SU-DHL-6 (cell line): ENCODE data around the gene GNGT2.

ENCODE experiments used
- EZH2phosphoT487 ChIP-seq: fragments of 200-600 bp; sonication (generic), shearing (Covaris generic); conservative IDR thresholded peaks from 2 replicates; pipeline ENCODE4 v1.6.1; 2018; ENCODE audit warnings: mild to moderate bottlenecking, antibody characterized with exemption, low read length, moderate library complexity, mixed read lengths
- TF ChIP-seq, protein P1 (sequence below): fragments of 200-600 bp; sonication (generic); IDR thresholded peaks from one replicate; pipeline ENCODE4 v1.5.1; 2017; ENCODE audit warnings: antibody characterized with exemption, mild to moderate bottlenecking, low read length, moderate library complexity; ENCODE audit not compliant: insufficient read depth, poor library complexity, severe bottlenecking

DNA sequence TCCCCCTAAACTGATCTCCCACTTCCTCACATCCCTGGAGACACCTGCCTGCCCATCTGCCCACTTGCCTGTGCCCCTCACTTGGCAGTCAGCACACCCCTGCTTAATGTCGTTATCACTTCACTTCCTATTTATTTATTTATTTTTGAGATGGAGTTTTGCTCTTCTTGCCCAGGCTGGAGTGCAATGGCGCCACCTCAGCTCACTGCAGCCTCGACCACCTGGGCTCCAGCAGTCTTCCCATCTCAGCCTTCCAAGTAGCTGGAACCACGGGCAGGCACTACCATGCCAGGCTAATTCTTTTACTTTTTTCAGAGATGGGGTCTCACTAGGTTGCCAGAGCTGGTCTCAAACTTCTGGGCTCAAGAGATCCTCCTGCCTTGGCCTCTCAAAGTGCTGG is 43.7 kb upstream of the GNGT2 start:
- TF ChIP-seq, protein P1, sequence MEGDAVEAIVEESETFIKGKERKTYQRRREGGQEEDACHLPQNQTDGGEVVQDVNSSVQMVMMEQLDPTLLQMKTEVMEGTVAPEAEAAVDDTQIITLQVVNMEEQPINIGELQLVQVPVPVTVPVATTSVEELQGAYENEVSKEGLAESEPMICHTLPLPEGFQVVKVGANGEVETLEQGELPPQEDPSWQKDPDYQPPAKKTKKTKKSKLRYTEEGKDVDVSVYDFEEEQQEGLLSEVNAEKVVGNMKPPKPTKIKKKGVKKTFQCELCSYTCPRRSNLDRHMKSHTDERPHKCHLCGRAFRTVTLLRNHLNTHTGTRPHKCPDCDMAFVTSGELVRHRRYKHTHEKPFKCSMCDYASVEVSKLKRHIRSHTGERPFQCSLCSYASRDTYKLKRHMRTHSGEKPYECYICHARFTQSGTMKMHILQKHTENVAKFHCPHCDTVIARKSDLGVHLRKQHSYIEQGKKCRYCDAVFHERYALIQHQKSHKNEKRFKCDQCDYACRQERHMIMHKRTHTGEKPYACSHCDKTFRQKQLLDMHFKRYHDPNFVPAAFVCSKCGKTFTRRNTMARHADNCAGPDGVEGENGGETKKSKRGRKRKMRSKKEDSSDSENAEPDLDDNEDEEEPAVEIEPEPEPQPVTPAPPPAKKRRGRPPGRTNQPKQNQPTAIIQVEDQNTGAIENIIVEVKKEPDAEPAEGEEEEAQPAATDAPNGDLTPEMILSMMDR: no peak
- no peak for TF ChIP-seq EZH2phosphoT487
